Stimulated activated CD8-positive, alpha-beta memory T cell treated with anti-CD3 and anti-CD28 coated beads, Interleukin-15, amount 100 ng/mL, for 1 hour (primary cell): Measurements from ENCODE around the gene CD164.
"Not testable (repeated sequence)": the region's sequence is repeated elsewhere in the genome, so short reads cannot be mapped to it uniquely, and the experiment has no call there.

Source experiments
- DNase-seq: peaks from one replicate; pipeline ENCODE4 v3.0.0-alpha.2; 2020; ENCODE audit warnings: low read depth

CD164 gene

DNA sequence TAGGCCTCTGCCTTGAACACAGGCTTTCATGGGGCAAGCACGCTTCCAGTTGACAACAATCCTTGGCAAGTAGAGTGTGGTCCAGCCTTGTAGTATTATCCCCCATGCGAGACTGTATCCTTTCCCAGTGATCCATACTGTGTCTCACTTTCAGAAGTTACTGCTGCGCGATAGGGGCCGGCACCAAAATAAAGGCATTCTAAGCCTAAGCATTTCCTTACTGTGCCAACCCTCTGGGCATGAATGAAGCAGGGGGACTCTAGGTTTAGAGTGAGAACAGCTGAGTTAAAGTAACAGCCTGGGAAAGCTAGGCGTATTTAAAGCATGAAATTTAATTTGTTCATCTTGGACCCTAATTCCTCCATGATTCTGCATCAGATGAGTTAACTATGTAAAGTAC lies 39.4 kb downstream of the CD164 start:
- DNase-seq: no peak

- no peak for DNase-seq
Measured at GRCh38 chr6:109342506-109342905, 39.8 kb downstream of the CD164 start.

- no peak for DNase-seq
Measured at GRCh38 chr6:109340811-109341210, 41.5 kb downstream of the CD164 start.

GRCh38 chr6:109339906-109340678 lies 42.2 kb downstream of the CD164 start:
- DNase-seq: no peak

GRCh38 chr6:109336221-109336961 lies 45.9 kb downstream of the CD164 start:
- DNase-seq: no peak

- not testable (repeated sequence) for DNase-seq
Measured at GRCh38 chr6:109333870-109334269, 48.4 kb downstream of the CD164 start.

GRCh38 chr6:109332748-109333147 lies 49.5 kb downstream of the CD164 start:
- no peak for DNase-seq

DNA sequence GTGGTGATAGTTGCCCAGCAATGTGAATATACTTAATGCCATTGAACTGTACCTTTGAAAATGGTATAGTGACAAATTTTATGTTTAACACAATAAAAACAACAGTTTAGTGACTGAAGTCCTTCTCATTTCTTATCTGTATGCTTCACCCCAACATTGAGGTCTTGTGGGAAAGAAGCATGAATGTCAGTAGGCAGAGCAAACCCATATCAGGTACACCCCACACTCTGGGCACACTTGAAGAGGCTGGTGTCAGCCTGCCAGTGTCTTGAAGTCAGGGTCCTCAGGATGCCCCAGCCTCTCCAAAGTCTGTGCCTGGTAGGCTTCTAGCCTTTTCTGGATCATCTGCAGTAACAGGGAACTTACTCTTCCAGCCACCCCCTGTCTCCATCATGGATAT lies 51.2 kb downstream of the CD164 start:
- no peak for DNase-seq

DNA sequence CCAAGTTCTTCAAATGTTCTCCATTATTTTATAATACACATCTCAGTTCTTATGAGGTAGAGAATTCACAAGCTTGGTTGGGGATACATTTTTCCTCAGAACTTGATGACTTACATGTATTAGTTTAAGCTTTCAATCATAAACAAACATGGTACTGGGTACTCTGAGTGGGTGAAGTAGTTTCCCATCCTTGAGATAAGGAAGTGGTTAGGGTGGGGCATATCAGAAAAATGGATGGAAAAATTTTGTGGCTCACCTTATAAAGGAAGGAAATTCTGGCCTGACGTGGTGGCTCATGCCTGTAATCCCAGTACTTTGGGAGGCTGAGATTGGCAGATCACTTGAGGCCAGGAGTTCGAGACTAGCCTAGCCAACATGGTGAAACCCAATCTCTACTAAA lies 52.0 kb downstream of the CD164 start:
- no peak for DNase-seq

GRCh38 chr6:109328629-109329028 lies 53.6 kb downstream of the CD164 start:
- no peak for DNase-seq

DNA sequence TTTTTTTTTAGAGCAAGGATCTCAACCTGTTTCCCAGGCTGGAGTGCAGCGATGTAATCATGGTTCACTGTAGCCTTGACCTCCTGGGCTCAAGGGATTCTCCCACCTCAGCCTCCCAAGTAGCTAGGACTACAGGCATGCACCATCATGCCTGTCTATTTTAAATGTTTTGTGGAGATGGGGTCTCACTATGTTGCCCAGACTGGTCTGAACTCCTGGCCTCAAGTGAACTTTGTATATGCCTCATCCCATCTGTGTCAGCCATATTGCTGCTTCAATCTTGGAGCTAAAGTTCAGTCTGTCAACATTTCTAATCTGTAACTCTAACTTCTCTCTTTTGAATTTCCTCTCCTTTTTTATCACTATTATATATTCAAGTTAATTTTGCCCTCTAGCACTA lies 54.3 kb downstream of the CD164 start:
- no peak for DNase-seq

DNA sequence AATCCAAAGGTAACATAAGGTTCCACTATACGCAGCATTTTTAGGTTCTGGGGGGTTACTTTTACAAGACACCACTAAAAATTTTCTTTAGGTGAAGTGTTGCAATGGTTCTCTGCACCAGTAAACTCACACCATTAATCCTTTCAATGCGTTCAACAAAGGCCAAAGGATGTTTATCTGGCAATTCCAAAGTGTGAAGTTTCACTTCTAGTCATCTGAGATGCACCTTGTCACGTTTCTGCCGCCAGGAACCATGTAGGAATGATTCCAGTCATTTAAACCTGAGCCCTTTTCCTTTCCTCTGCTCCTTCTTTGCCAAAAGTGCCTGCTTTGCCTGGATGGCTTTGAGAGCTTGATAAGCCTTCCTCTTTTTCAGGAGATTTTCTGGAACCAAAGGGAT lies 54.8 kb downstream of the CD164 start:
- DNase-seq: no peak

GRCh38 chr6:109326351-109326750 lies 55.9 kb downstream of the CD164 start:
- no peak for DNase-seq

DNA sequence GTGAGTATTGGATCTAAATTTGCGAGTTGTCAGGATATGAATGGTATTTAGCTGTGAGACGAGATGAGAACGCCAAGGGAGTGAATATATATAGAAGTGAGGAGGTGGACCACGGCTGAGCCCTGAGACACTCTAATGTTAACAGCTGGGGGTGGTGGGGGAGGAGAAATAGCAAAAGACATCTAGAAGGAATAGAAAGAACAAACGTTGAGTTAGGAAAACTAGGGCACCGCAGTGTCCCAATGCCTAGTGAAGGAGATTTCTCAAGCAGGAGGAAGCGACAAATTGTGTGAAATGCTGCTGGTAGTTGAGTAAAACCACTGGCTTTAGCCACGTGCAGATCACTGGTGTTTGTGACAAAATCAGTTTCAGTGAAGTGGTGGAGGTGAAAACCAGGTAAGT lies 56.9 kb downstream of the CD164 start:
- DNase-seq: no peak

DNA sequence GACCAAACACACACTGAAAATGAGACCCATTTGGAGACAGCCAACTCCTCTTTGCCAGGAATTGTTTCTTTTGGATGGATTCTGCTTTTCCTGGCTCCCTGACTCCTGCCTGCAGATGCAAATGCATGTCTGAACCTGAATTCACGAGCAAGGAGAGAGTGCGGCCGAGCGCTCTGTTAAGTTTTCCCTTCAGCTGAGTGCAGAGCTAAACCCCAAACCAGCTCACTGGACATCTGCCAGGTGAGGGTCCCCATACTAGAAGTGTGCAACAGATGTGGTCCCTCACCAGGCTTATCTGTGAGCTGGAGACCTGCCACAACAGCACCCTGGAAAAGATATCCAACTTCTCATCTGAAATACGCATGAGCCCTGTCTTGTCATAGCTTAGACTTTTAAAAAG lies 59.0 kb downstream of the CD164 start:
- no peak for DNase-seq

GRCh38 chr6:109322825-109323224 lies 59.4 kb downstream of the CD164 start:
- DNase-seq: no peak

GRCh38 chr6:109321752-109322151 lies 60.5 kb downstream of the CD164 start:
- DNase-seq: no peak

- DNase-seq: no peak
Measured at GRCh38 chr6:109320072-109320471, 62.2 kb downstream of the CD164 start.

GRCh38 chr6:109318328-109318876 lies 63.9 kb downstream of the CD164 start:
- no peak for DNase-seq

GRCh38 chr6:109316909-109317308 lies 65.4 kb downstream of the CD164 start:
- DNase-seq: no peak
